C4-2B (cell line): Measurements from ENCODE around the gene ATR.
"Not testable (repeated sequence)": the region's sequence is repeated elsewhere in the genome, so short reads cannot be mapped to it uniquely, and the experiment has no call there.

Experiments used
- H3K27ac ChIP-seq: fragments of 450-650 bp; 2 replicates; pipeline ENCODE4 v1.5.1; 2017
- CTCF ChIP-seq: fragments of 450-650 bp; conservative IDR thresholded peaks from 2 replicates; pipeline ENCODE4 v1.5.1; 2017; ENCODE audit warnings: mild to moderate bottlenecking
- ZFX ChIP-seq: fragments of 450-650 bp; IDR thresholded peaks from 2 replicates; pipeline ENCODE4 v1.6.1; 2017

Gene ATR

DNA sequence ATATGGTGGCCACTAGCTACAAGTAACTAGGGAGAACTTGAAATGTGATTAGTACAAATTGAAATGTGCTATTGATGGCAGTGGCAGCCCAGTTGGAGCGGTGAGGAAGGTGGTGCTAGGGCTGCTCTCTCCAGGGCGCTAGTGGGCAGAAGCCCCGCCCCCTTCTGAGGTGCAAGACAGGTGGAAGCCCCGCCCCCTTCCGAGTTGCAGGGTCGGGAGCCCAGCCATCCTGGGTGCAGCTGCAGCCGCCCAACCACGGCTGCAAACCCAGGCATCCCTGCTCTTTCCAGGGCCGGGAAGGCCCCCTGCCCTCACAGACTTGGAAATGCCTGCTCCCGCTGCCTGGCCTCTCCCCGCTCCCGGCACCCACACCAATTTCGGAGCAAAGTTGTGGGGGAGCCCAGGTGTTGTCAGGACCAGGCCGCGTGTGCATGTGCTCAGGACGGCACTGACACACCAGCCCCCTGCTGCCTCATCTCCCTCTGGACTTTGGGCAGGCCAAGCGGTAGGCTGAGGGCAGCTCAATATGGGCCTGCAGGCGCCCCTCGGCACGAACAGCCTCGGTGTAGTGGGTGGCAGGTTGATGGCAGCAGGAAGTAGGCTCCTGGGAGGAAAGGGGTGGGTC, 10.0 kb downstream of the ATR start:
- H3K27ac ChIP-seq, result no peak overlapping the region
- no peak for TF ChIP-seq CTCF
- TF ChIP-seq ZFX, result no peak

DNA sequence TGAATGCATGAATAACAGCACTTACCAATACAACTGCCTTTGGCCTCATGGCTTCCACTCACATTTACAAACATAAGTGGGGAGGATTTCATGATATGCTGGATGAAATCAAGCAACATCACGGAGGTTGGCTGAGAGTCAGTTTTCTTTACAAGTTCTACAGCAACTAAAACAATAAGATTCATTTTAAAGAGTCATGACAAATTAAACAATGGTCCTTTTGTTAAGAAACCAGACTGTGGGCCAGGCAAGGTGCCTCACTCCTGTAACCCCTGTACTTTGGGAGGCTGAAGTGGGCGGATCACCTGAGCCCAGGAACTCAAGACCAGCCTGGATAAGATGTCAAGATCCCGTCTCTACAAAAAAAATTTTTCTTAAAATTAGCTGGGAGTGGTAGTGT, 12.4 kb downstream of the ATR start:
- no peak for TF ChIP-seq CTCF
- no peak for TF ChIP-seq ZFX
- H3K27ac ChIP-seq, result no peak overlapping the region

DNA sequence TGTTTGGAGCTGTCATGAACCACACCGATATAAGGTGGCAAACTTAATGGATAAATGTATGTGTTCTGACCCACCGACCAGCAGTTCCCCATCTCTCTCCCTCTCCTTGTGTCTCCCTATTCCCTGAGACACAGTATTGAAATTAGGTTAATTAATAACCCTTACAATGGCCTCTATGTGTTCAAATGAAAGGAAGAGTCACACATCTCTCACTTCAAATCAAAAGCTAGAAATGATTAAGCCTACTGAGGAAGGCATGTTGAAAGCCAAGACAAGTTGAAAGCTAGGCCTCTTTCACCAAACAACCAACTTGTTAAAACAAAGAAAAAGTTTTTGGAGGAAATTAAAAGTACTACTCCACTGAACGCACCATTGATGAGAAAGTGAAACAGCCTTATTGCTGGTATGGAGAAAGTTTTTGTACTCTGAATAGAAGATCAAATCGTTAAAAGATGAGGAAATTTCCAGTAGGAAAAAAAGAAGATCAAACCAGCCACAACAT, 15.0 kb downstream of the ATR start:
- no peak for TF ChIP-seq ZFX
- no peak for TF ChIP-seq CTCF
- no peak overlapping the region for H3K27ac ChIP-seq

DNA sequence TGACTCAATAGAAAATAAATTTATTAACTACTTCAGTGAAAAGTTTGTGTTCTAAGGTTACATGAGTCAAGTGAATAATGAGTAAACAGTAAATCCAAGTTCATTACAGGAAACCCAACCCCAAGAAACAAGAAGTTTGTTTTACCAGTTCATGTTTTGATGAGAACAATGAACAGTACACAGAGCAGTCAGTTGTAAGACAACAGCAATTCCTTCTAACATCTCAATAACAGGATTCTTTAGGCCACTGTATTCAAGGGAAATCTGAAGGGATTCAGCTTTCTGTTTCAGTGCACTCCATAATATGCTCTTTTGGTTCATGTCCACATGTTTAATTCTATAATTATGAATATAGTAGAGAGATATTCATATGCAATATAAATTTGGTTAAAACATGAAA, 18.4 kb downstream of the ATR start:
- TF ChIP-seq CTCF (no peak), ZFX (no peak)
- no peak overlapping the region for H3K27ac ChIP-seq

GRCh38 chr3:142553741-142554140, 24.8 kb downstream of the ATR start:
- H3K27ac ChIP-seq, result no peak overlapping the region
- no peak for TF ChIP-seq ZFX
- no peak for TF ChIP-seq CTCF

- not testable (repeated sequence) for H3K27ac ChIP-seq
Measured at GRCh38 chr3:142552579-142552978, 26.0 kb downstream of the ATR start.

- TF ChIP-seq CTCF (no peak), ZFX (no peak)
- H3K27ac ChIP-seq, result no peak overlapping the region
Measured at GRCh38 chr3:142549986-142550385, 28.5 kb downstream of the ATR start.

DNA sequence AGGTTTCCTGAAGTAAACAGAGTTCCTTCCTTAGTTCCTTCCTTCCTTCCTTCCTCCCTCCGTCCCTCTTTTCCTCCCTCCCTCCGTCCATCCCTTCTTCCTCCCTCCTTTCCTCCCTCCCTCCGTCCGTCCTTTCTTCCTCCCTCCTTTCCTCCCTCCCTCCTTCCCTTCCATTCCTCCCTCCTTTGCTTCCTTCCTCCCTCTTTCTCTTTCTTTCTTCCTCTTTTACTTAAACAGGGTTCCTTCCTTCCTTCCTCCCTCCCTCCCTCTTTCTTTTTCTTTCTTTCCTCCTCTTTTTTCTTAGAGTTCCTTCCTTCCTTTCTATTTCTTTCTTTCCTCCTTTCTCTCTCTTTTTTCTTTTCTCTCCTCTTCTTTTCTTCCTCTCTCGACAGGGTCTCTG, 35.2 kb downstream of the ATR start:
- no peak overlapping the region for H3K27ac ChIP-seq
- TF ChIP-seq CTCF (no peak), ZFX (no peak)
